HG02938 (cell line): ENCODE measurements around the gene CCDC40.

ENCODE experiments used
- ATAC-seq: cut with Tn5 transposase; IDR thresholded peaks from one replicate; pipeline ENCODE4 v1.9.1; 2021; ENCODE audit warnings: mild to moderate bottlenecking, moderate library complexity; ENCODE audit not compliant: unreplicated experiment

The CCDC40 gene

DNA sequence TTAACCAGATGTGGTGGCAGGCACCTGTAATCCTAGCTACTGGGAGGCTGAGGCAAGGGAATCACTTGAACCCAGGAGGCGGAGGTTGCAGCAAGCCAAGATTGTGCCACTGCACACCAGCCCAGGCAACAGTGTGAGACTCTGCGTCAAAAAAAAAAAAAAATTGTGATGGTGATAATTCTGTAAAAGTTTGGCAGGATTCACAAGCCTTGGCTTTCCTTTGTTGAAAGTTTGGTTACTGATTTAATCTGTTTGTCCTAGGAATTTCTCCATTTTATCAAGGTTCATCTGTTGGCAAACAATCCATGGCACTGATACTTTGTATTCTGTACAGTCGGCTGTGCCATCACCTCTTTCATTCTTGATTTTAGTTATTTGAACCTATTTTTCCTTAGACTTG, 94.5 kb downstream of the CCDC40 start:
- no peak for ATAC-seq

DNA sequence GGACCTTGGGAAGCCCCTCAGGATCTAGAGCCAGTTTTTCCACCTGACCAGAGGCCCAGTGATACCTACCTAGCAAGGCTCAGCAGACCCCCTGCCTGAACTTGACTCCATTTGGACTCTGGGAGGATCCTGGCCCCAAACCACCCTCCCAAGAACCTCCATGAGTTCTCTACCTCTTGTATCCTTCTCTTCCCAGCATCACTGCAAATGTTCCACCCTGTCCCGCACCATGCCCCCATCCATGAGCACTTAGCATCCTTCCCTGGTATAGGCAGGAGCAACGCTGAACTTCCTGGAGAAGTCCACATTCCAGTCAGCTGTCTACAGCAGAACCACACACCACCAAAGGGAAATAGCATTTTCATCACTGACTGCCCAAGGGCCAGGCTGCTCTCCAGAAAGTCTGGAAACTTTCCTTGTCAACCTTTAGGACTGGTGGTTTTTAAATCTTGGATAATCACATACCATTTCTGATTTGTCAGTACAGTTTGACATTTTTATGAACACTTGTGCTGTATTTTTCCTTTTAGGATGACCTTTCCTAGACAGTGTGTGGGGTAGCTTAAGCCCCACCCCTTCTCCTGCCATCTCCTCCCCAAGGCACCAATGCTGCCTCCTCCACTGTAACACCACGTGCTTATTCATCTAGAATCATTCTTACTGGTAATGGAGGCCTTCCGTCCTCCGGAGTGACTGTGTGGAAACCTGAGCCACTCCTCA, 96.6 kb downstream of the CCDC40 start:
- ATAC-seq: no peak

- no peak for ATAC-seq
Observed at GRCh38 chr17:80133626-80133970, 97.2 kb downstream of the CCDC40 start.

DNA sequence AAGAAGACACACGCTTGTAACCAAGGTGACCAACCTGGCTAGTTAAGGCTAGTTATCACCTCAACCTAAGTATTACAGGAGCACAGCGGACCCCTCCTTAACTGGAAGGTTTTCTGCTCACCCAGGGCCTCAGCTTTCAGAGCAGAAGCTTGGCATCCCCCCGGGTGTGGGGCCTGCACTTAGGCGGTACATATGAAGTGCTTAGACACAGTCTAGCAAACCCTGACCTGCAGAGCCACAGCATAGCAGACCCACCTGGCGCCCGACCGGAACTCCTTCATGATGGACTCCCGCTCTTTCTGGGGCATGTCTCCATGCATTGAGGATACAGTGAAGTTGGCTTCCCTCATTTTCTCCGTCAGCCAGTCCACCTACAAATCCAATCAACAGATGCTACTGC, 100.7 kb downstream of the CCDC40 start:
- ATAC-seq: no peak

DNA sequence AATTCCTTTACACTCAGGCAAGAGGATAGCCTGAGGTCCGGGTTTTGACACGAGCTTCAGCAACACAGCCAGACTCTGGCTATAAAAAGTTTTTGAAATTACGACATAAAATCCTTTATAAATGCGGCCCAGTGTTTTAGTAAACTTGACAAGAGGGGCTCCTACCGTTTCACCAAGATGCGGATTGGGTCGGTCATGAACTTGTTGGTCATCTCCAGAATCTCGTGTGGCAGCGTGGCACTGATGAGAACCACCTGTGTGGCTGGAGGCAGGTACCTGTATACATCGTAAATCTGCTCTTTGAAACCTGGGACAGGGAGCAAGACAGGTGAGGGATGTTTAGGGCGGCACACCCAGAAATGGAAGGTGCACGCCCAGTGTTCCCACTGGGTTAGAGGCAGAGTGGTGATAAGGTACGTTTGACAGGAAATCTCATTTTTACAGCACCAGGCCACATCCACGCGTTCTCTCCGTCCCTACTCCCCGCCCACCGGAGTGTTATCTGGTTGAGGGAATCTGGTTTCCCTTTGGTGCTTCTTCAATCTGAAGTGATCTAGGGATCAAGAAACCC, 102.5 kb downstream of the CCDC40 start:
- no peak for ATAC-seq

DNA sequence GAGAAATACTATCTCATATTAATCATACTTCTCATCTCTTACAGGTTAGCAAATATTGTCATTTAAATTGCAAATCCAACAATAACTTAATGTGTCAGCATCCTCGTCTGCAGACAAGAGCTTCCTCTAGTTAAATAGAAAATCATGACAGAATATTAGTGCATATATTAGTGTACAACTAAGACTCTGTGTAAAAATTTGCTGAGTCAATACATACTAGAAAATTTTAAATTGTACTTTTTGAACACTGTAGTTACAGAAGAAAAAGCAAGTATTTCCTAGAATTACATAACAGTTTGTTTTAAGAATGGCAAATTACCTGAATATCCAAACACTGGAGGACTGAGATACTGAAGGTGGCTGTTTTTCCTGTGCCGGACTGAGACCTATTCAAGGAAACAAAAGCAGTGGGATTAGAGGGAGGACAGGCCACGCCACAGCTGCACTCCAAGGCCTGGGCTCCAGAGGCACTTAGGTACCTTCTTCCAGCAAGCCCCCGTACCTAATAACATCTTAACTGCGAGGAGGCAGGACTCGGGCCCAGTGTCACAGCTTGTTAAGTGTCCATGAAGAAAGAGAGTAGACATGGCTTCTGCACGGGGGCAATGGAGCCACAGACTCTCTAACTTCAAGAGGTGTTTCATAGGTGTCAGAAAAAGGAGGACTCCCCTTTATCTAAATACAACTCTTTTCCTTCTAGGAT, 105.2 kb downstream of the CCDC40 start:
- no peak for ATAC-seq

- ATAC-seq: no peak
Observed at GRCh38 chr17:80142929-80143328, 106.5 kb downstream of the CCDC40 start.

GRCh38 chr17:80145076-80146075, 108.9 kb downstream of the CCDC40 start:
- no peak for ATAC-seq

- ATAC-seq: no peak
Observed at GRCh38 chr17:80146121-80147034, 109.9 kb downstream of the CCDC40 start.

DNA sequence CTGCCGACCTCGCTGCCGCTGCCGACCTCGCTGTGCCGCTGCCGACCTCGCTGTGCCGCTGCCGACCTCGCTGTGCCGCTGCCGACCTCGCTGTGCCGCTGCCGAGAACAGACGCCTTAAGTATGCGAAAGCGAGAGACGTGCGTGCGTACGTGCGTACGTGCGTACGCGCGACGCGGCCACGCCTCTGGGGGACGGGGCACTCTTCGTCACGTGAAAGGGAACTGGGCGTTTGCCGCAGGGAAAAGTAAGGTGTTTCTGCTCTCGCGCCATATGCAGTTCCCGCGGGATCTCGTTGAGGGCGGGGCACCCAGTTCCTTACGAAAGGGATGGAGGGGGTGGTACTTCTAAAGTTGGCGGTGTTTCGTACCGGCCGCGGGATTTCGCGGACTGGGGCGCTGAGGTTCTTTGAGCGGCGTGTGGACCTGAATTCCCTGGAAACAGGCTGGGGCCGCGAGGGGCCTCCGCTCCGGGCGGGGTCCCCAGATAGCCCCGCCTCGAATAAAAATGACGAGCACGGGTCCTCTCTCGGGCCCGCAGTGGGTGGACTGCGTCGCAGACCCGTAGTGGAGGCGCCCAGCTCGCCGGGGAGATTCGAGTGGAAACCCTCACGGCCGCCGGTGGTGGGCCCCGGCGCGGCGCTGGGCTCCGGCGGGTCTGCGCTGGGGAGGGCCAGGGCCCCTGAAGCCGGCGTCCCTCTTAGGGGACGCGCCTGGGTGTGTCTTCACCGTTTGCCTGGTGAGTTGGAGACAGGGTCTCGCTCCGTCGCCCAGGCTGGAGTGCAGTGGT, 110.8 kb downstream of the CCDC40 start, which contains the start of gene EIF4A3:
Gene EIF4A3 (minus strand): TSS at position 94 of the 788 bp plus-strand sequence. CDS start 167 bp downstream, outside the sequence.
- peak; percentile 87 for ATAC-seq
